ENCODE measurements around the gene DHRS1.
A peak's percentile ranks its signal among the peaks of the same experiment; 100 is the strongest.

Gene DHRS1

DNA sequence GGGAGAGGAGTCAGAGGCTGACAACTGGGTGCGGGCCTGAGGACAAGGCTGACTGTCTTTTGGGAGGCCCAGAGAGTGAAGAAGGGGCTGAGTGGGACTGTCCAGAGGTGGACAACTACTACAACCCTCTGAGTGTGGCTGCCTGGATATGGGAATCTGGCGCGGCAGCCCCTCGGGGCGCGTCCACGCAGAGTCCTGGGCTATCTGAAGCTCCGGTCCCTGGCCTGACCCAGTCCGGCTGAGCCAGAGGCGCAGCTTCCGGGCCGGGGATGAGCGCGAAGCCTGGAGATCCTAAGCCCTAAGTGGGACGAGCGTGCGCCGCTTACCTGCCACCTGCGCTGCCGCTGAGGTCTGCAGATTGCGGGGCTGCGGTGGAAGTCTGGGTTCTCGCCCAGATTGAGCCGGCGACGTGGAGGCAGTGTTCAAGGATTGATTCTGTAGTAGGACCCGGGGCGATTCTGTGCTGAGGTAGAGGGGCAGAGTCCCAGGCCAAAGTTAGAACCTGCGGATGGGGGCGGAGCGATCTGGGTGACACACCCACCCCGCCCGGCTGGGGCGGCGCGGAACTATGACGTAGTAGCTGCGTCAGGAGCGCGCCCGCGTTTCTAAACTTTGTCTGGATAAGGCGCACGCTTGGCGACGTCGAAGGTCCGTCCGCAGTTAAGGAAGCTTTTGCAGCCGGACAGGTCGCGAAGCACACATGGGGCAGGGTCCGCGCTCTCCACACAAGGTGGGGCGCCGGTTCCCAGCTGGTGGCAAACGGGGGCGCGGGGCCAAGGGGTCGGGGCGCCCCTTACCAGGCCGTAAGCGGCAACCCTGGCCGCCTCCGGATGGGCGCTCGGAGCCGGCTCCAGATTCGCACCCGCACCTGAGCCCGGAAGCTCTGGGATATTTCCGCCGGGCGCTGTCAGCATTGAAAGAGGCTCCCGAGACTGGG, at the start of gene DHRS1, which contains the start of gene NOP9:
Gene DHRS1, minus strand, starts transcription at position 526 of the 937 bp plus-strand sequence. CDS start 674 bp downstream, outside the sequence.
Gene NOP9, plus strand, starts transcription at position 596 of the 937 bp plus-strand sequence. Its CDS starts 105 bp downstream, at position 701.
- peak; percentile 89 to 92 for DNase-seq

DNA sequence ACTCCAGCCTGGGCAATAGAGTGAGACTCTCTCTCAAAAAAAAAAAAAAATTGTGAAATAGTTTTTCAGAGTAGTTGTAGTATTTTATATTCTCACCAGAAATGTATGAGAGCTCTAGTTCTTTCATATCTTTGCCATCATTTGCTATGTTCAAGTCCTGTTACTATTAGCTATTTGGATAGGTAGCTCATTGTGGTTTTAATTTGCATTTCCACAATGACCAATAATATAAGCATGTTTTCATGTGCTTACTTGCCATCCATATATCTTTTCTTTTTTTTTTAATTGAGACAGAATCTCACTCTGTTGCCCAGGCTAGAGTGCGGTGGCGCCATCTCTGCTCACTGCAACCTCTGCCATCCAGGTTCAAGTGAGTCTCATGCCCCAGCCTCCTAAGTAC, 48.6 kb upstream of the DHRS1 start:
- no peak for DNase-seq

DNA sequence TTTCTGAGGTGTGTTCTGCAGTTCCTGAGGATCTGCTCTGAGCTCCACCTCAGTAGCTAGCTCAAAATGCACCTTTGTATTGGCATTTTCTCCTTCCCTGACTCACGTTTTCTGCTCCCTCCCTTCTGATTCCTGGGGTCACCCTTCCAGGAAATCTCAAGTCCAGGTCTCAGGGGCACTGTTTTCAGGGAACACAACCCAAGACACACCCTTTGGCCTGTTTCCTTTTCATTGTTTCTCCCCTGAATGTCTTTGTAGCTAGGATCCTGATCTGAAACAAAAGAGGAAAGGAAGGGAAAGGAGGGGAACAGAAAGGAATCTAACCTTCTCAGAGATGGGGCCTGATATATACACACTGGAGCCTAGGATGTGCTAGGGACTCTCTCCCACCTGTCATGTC, 47.6 kb upstream of the DHRS1 start:
- no peak for DNase-seq

DNA sequence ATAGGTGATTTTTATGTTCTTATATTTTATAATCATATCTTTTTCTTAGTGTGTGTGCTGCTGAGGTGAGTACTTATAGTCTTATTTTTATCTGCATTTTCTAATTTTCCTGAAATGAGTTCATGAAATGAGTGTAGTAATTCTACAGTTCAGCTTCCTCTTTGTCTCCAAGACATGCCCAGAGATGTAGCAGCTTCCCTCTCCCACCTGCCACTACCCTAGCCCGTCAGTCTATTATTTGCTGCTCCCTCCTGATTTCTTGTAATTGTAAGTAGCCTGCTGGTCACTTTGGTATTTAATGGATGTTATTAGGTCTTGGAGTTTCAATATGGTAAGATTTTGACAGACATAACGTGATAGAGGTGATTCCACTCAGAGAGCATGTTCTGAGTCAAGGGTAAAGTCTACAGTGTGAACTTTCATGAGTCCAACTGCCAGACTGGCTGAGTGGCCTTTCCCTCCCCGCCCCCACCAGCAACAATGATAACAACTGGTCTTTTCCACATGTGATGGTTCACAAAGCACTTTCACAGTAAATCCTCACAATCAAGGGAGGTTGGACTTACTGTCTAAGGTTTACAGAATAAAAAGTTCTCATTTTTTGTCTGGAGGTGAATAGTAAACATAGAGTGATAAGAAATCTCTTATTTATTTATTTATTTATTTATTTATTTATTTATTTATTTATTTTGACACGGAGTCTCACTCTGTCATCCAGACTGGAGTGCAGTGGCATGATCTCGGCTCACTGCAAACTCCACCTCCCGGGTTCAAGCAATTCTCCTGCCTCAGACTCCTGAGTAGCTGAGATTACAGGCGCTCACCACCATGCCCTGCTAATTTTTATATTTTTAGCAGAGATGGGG, 44.4 kb upstream of the DHRS1 start:
- no peak for DNase-seq

DNA sequence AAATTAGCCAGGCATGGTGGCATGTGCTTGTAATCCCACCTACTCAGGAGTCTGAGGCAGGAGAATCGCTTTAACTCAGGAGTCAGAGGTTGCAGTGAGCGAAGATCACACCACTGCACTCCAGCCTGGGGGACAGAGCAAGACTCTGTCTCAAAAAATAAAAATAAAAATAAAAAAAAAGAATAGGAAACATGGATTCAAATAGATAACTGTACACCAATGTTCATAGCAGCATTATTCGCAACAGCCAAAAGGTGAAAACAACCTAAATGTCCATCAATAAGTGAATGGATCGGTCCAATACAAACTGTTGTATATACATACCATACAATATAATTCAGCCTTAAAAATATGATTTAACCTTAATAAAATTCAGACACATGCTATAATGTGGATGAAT, 43.3 kb upstream of the DHRS1 start:
- DNase-seq: no peak

DNA sequence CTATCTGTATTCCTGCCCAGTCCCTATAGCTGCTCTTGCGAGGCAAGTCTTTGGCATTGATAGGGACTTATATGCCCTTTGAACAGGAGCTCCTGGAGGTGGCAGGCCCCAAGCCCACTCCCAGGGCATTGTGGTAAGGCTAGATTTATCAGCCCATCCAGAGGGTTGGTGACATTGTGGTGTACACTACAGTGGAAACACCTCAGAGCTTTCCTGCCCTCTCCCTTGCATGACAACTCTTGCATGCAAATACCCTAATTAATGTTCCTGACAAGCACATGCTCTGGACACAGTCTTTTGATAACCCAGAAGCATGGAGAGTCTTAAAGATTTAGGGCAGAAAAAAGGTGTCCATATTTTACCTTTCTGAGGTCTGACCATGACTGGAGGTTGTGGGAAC, 41.0 kb upstream of the DHRS1 start:
- no peak for DNase-seq

DNA sequence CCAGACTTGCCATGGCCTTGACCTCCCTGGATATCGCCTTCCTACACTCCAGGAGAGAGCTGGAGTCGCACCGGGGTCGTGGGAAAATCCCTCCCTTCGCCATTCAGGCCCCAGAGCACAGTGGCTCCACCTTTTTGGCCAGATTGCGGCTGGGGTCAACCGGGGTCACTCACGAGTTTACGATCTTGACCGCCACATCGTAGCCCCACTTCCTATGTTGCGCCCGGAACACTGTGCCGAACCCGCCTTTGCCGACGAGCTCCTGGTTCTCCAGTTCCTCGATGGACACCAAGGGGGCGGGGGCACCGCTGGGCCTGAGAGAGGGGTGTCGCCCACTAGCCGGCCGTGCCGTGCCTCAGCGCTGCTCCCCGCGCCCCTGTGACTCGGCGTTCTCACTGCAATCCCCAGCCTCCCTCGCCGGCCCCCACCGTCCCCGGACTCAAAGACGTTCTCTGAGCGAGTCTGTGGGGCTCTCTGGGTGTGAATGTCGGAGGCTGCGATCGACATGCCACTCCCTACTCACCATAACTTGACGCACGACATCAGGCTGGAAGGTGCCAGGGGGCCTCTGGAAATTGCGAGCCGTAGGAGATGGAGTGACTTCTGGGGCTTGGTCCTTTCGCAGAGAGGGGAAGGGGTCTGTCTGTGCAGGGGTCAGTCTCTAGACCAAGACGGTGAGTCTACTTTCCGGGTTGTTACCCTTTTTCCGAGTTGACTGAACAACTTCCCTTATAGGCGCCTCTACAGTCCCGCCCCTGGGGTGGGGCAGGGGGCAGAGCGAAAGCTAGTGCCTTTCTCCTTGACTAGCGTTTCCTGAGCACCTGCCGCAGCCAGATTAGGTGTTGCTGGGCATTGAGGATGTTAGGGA, 39.9 kb upstream of the DHRS1 start, which contains the start of gene RIPK3:
Gene RIPK3, minus strand, starts transcription at position 708 of the 868 bp plus-strand sequence. Its CDS starts 165 bp downstream, at position 543.
- DNase-seq: peak; percentile 67 to 68

DNA sequence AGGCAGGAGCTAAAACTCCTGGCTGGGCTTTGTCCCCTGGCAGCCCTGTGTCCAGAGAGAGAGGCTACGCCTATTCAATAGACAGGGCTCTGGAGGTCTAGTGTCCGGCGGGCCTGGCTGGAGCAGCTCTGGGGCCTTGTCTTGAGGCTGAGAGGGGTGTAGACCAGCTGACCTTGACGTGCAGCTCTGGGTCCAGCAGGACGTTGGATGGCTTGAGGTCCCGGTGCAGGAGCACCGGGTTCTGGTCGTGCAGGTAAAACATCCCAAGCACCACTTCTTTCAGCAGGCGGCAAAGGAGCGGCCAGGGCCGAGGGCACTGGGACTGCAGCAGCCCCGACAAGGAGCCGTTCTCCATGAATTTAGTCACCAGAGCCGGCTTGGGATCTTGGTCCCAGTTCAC, 39.3 kb upstream of the DHRS1 start:
- no peak for DNase-seq

DNA sequence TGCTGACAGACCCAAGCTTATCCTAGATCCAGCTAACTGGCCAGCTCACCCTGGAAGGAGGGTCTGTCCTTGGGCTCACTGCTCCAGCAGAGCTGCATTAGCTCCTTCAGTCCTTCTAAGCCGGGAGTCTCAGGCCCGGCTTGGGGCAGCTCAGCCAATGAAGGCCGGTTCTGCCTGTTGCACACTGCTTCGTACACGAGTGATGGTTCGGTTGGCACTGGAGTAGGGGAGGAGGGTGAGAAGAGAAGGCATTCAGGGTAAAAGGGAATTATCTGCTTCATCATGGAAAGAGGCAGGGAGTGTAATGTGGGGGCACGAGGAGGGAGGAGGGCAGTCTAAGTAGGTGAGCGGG, 38.2 kb upstream of the DHRS1 start:
- DNase-seq: no peak

DNA sequence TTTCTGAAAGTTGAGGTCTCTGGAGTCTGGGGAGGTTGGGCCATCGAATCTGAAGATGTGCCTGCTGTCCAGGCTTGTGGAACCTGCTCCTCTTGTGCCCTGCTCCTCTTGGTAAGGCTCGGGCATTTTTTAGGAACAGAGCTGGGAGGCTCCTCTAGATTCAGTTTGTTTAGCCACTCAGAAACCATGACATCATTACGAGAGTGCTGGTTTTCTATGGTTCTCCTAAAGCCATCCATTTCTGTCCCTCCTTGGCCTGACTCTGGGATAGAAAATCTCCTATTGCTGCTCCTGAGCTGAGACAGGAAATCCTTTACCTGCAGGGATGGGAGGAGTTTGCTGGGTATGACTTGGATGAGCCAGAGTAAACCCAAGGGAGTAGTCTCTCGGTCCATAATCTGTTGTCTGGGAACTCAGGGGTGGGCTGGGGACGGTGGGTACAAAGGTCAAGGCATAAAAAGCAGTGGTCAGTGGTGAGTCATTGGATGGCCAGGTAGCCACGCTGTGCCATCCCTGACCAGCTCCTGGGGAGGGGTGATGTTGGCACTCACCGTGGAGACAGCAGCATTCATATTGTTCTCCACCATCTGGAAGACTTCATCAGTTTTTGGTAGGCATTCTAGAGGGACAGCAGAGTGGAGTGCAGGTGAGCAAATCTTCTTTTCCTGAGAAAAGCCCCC, 37.7 kb upstream of the DHRS1 start:
- no peak for DNase-seq

DNA sequence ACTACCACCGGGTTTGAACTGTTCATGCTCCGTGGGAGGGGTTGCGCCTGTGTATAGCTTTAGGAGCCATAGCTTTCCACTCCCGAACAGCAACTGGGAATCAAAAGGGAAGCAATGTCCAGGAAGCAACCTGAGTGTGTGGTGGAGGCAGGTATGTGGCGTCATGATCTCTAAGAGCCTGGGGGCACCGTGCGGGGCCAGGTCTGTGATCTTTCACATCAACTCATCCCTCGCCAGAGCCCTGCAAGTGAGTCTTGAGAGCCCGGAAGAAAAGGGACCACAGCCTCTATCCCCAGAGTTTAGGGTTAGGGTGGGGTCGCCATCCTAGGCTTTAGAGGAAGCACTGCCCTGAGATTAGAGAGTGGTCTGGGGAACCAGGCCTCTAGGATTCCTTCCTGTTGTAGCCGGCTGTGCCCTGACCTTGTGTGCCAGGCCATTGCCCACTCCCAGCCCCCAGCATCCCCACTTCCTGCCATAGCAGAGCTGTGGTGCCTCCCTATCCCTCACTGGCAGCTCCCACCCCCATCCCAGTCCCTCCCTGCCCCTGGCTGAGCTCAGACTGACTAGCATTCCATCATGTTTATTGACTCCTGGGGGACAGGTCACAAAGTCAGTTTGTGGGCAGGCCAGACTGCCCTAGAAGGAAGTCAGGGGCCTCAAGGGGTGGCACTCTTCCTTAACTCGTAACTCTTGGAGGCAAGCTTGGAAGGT, 36.0 kb upstream of the DHRS1 start:
- DNase-seq: no peak

DNA sequence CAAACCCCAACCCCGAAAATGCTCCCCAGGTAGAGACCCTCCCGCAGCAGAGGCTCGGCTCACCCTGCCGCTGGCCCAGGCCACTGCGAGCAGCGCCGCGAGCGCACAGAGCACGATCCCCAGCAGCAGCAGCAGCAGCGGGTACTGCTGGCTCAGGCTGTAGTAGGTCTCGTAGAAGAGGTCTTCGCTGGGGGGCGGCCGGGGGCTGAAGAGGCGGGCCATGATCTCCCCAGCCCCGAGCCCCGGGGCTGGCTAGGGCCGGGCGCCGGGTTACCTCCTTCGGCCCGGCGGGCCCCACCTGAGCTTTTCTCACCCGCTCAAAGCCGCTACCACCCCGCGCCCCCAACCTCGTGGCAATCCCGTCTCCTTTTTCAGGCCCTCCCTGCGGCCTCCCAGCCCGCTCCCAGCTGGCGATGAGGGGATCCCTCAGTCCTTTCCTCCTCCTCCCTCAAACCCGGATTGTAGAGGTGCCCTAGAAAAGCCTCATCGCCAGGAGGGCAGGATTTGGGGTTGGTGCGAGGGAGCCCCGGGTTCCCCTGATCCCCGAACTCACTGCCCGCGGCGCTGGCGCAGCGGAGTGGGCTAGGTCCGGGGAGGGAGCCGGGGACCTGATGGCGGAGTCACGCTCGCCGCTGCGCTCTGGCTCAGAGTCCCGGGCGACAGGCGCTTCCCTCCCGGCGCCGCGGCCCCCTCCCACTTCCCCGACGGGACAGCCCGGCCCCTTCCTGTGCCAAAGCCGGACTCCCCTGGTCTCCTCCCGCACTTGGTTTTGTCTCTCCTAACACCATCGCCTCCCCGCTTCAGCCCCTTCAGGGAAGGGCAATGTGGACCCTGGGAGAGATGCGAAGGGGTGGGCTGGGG, 35.1 kb upstream of the DHRS1 start, which contains the start of gene ADCY4:
Gene ADCY4, minus strand, starts transcription at position 641 of the 861 bp plus-strand sequence. Its CDS starts 419 bp downstream, at position 222.
- DNase-seq: no peak

DNA sequence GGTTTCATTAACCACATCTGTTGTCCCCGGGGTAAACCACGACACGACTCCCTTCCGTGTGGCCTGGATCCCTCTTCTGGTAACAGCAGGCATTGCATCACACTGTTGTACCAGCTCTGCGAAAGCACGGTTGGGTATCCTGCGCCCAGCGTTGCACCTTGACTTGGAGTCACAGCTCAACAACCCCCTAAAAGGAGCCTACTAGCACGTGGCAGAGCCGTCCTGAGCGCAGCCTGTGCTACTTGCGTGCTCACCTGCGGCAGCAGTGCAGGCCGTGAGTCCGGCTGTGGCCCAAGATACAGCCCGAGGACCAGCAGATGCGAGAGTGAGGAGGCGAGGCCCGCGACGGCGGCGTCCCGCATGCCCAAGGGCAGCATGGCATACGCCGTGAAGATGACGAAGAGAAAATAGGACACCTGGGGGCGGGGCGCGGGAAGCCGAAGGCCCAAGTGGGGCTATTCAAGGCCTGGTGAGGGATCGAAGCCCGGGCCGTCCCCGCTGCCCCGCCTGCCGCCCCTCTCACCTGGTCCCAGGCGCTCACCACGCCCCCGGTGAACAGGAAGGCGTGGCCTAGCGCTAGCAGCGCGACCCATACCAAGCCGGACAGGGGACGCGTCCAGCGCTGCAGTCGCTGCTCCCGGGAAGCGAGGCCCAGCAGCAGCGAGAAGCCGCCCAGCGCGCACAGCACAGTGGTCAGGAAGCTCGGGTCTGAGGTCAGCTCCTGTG, 32.9 kb upstream of the DHRS1 start:
- DNase-seq: peak; percentile 92 to 94

DNA sequence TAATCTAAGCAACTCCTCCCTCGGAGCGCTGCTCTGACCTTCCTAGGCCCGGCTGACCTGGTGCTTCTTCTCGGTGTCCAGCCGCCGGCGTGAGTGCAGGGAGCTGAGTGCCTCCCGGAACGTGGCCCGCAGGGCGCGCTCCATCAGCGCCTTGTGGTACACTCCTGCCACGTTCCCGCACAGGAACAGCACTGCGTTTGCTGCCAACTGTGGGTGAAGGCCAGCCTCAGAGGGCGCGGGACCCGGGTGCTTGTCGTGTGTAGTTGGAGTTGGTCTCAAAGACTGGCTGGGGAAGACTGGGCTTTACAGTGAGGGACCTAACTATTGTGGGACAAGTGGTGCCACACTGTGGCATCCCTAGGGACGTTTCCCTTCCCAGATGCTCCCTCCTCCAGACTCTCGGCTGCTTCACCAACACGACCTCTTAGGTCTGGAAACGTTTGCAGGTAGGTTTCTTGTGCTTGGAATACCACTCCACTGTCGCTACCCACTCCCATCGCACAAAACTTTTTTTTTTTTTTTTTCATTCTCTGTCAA, 32.2 kb upstream of the DHRS1 start:
- no peak for DNase-seq

DNA sequence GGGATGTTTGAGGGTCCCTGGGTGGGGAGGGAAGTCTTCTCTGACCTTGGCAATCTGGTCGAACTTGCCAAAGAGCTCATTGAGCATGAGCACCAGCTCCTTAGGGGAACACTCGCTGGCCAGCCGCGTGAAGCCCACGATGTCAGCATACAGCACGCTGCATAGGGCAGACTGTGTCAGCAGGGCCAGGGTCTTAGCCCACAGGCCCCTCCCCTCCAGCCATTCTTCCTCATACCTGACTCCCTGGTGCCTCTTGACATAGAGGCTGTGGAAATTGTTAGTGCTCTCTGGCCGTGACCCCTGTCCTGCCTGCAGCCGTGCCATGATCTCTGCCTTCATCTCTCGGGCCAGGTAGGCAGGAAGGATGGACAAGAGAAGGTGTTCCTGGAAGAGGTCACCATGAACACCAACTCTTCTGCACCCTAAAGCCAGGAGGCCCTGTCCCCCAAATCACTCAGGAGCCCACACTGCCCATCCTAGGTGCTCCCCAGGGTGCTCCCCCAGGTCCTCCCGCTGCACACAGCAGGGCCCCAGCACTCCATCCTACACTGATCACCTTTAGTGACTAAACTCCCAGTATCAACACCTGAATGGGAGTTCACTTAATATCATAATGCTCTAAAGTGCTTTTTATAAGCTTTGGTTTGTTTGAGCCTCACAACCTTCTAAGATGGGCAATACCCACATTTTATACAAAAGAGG, 31.5 kb upstream of the DHRS1 start:
- no peak for DNase-seq

DNA sequence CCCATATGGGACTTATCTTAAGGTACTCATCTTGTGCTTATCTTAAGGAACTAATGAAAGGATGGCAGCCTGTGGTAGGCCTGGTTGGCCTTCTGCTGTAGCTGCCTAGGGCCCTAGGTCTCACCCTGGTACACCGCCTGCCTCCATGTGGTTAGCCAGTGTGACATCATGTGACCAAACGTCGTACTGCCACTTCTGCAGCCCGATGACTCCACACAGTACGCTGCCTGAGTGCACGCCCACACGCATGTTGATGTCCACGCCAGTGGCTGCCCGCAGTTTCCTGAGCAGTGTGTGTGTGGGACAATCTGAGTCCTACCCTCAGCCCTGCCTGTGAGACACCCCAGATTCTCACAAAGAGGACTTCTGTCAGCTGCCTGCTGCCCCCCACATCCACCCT, 30.2 kb upstream of the DHRS1 start:
- DNase-seq: peak; percentile 78 to 84

DNA sequence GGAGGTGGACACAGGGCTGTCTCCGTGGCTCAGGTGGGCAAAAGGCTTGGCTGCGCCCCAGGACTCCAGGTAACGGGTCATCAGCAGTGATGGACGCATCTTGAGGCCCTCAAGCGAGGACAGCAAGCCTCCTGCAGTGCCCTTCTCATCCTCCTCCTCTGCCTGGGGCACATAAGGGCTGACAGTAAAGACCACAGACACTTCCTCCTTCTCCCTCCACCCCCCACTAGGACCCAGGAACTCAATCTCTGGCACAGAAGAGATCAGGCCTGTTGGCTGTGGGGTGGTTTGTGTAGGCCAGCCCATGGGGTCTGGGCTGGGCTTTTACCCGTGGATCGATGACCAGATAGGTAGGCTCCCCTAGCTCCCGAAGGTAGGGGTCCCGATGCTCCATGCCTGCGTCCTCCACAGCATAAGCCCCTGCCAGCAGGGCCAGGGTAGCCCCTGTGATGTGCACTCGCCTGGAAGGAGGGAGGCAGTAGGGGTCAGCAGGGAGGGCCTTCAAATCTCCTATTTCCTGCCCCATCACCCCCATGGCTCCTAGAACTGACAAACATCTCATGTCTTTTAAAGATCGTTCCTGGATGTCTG, 29.6 kb upstream of the DHRS1 start:
- DNase-seq: no peak

DNA sequence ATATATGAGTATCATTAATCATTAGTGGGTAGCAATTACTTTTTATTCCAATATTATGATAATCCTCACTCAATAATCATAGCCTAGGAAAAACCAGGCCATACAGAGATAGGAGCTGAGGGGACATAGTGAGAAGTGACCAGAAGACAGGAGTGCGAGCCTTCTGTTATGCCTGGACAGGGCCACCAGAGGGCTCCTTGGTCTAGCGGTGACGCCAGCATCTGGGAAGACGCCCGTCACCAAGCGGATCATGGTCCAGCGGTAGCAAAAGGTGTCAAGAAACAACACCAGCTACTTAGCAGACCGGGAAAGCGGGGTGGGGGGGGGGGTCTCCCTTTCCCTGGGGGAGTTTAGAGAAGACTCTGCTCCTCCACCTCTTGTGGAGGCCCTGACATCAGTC, 28.3 kb upstream of the DHRS1 start:
- peak in 1 of 2 donors; percentile 46 for DNase-seq

All from CD4-positive, alpha-beta T cell treated with Interleukin-4 for 1 hour (primary cell).